Stimulated activated naive CD4-positive, alpha-beta T cell treated with Interleukin-2 at 50 U/mL for 16 hours (primary cell): ENCODE measurements around the gene JAM3.
"Not testable (repeated sequence)": the region's sequence is repeated elsewhere in the genome, so short reads cannot be mapped to it uniquely, and the experiment has no call there.

Experiments
- DNase-seq: peaks from one replicate; lab custom pipeline; 2025; lab: John Stamatoyannopoulos, UW

Gene JAM3

GRCh38 chr11:134101282-134101681, 32.4 kb downstream of the JAM3 start:
- DNase-seq, result no peak

- no peak for DNase-seq
Measured at GRCh38 chr11:134110252-134110815, 41.5 kb downstream of the JAM3 start.

GRCh38 chr11:134113787-134114186, 44.9 kb downstream of the JAM3 start:
- DNase-seq, result not testable (repeated sequence)

GRCh38 chr11:134116210-134116609, 47.3 kb downstream of the JAM3 start:
- DNase-seq, result no peak

- DNase-seq, result no peak
Measured at GRCh38 chr11:134118006-134118405, 49.1 kb downstream of the JAM3 start.

GRCh38 chr11:134119094-134119493, 50.2 kb downstream of the JAM3 start:
- no peak for DNase-seq

- no peak for DNase-seq
Measured at GRCh38 chr11:134120143-134120850, 51.4 kb downstream of the JAM3 start.

GRCh38 chr11:134120921-134121526, 52.2 kb downstream of the JAM3 start:
- DNase-seq, result no peak

- no peak for DNase-seq
Measured at GRCh38 chr11:134124660-134125451, 56.0 kb downstream of the JAM3 start.

- DNase-seq, result no peak
Measured at GRCh38 chr11:134125507-134125906, 56.6 kb downstream of the JAM3 start.

GRCh38 chr11:134126217-134126822, 57.4 kb downstream of the JAM3 start:
- DNase-seq, result no peak

- no peak for DNase-seq
Measured at GRCh38 chr11:134131628-134132244, 62.9 kb downstream of the JAM3 start.

- DNase-seq, result no peak
Measured at GRCh38 chr11:134132808-134133207, 63.9 kb downstream of the JAM3 start.

- no peak for DNase-seq
Measured at GRCh38 chr11:134134167-134134566, 65.3 kb downstream of the JAM3 start.

- DNase-seq, result no peak
Measured at GRCh38 chr11:134138376-134138775, 69.5 kb downstream of the JAM3 start.

- no peak for DNase-seq
Measured at GRCh38 chr11:134139303-134139872, 70.5 kb downstream of the JAM3 start.

GRCh38 chr11:134139873-134140331, 71.0 kb downstream of the JAM3 start:
- DNase-seq, result no peak

GRCh38 chr11:134140961-134141490, 72.2 kb downstream of the JAM3 start:
- no peak for DNase-seq

- DNase-seq, result no peak
Measured at GRCh38 chr11:134142536-134142935, 73.7 kb downstream of the JAM3 start.

- no peak for DNase-seq
Measured at GRCh38 chr11:134143801-134144200, 74.9 kb downstream of the JAM3 start.

- no peak for DNase-seq
Measured at GRCh38 chr11:134144744-134145143, 75.9 kb downstream of the JAM3 start.
